ENCODE measurements around the gene INPP5D.

- TF ChIP-seq EZH2 (IDR thresholded peaks at IDR 0.05; ENCODE audit: borderline replicate concordance, low read depth, low read length, severe bottlenecking) (no peak), CTCF (IDR thresholded peaks at IDR 0.05; ENCODE audit: borderline replicate concordance, extremely low read depth, low read length, poor library complexity, severe bottlenecking) (no peak)
Measured at GRCh38 chr2:233041722-233042323, 18.3 kb upstream of the INPP5D start.
